Hepatocyte (in vitro differentiated cells): ENCODE data around the gene HOXA6.

Source experiments
- CTCF ChIP-seq: fragments of 200-600 bp; sonication (generic); IDR thresholded peaks from 2 replicates; pipeline ENCODE4 v1.5.1; 2016; ENCODE audit warnings: antibody characterized with exemption, mild to moderate bottlenecking; ENCODE audit not compliant: poor library complexity
- EZH2 ChIP-seq: fragments of 200-600 bp; sonication (generic); IDR thresholded peaks from 2 replicates; pipeline ENCODE4 v1.6.1; 2016; ENCODE audit warnings: antibody characterized with exemption, mild to moderate bottlenecking, borderline replicate concordance
- EZH2phosphoT487 ChIP-seq: fragments of 200-600 bp; sonication (generic); IDR thresholded peaks from one replicate; pipeline ENCODE4 v1.6.1; 2018; ENCODE audit warnings: antibody characterized with exemption, mild to moderate bottlenecking, low read depth, moderate library complexity; ENCODE audit not compliant: unreplicated experiment, severe bottlenecking

GRCh38 chr7:27169658-27170425, 22.3 kb upstream of the HOXA6 start:
- TF ChIP-seq EZH2 (peak; percentile 76), CTCF (no peak), EZH2phosphoT487 (peak; percentile 64)
